H1 (cell line): Measurements from ENCODE around the gene ADGRB2. TPM values are rescaled to one million over a fixed set of nuclear protein-coding genes. Genes with fewer than 3 reads are reported as not detected.

Source experiments
- BCL11A ChIP-seq, 2 experiments: IDR thresholded peaks; one replicate each; pipeline ENCODE4 v1.6.1; 2011; ENCODE audit warnings: low read depth in 2 of 2, low read length in 2 of 2, mild to moderate bottlenecking in 2 of 2
- CHD1 ChIP-seq: IDR thresholded peaks from 2 replicates; pipeline ENCODE4 v1.6.1; 2012; ENCODE audit warnings: low read depth, low read length, improper control_type of control experiment
- RBBP5 ChIP-seq: IDR thresholded peaks from 2 replicates; pipeline ENCODE4 v1.7.1; 2012; ENCODE audit warnings: low read depth, mild to moderate bottlenecking, inconsistent platforms, low read length, moderate library complexity, borderline replicate concordance
- RXRA ChIP-seq: IDR thresholded peaks from 2 replicates; pipeline ENCODE4 v1.6.1; 2011; ENCODE audit warnings: low read depth, mild to moderate bottlenecking, low read length, moderate library complexity; ENCODE audit not compliant: insufficient read depth
- polyA plus RNA-seq, 7 experiments: library from polyadenylated mRNA; depleted of rRNA in 3 of 7; stranded (reverse) in 5 of 7; unstranded in 2 of 7; fragments of >200 nt in 5 of 7; fragments of 200-250 nt in 2 of 7; gene quantifications; 1 replicate in 5 of 7; 2 replicates in 1 of 7; 4 replicates in 1 of 7; pipeline versions ENCODE4 v1.2.1 to v1.2.3, GENCODE V29; 2011 to 2013; ENCODE audit warnings: missing spikeins in 2 of 7, mixed read lengths in 2 of 7
- total RNA-seq: library from RNA; stranded (reverse); fragmentation: NEBNext Ultra II Directional; extraction: Animal tissue kit (Norgen Biotek cat#: 25700); gene quantifications from 2 replicates; pipeline ENCODE4 v1.2.1, GENCODE V29; 2021

The ADGRB2 gene
- total and polyA plus RNA-seq, 2 of the 8 experiments (the other 6 are each of a cell fraction or from before 2014, with no cell fraction given), result 15.6 to 26.2 TPM

- TF ChIP-seq RXRA, result no peak
- no peak for TF ChIP-seq CHD1
- TF ChIP-seq RBBP5, result no peak
- no peak for TF ChIP-seq BCL11A (IDR thresholded peaks at IDR 0.05; ENCODE audit: low read depth in 2 of 2, low read length in 2 of 2)
- TF ChIP-seq, all 59 proteins: peak for 0
These were observed 11.3 kb upstream of the ADGRB2 start (continued) for GRCh38 chr1:31775210-31775999.
